GM12878 (cell line): Measurements from ENCODE around the gene PNLDC1. TPM values are rescaled to one million over a fixed set of nuclear protein-coding genes. Genes with fewer than 3 reads are reported as not detected.

ENCODE experiments used
- ESRRA ChIP-seq: IDR thresholded peaks from 2 replicates; pipeline ENCODE4 v1.6.1; 2012; ENCODE audit warnings: mild to moderate bottlenecking, low read length, improper control_type of control experiment
- IRF5 ChIP-seq: fragments of 450-650 bp; IDR thresholded peaks from 2 replicates; pipeline ENCODE4 v1.6.1; 2017; ENCODE audit warnings: borderline replicate concordance
- MXI1 ChIP-seq: fragments of 150-350 bp; IDR thresholded peaks from 2 replicates; pipeline ENCODE4 v1.6.1; 2011; ENCODE audit warnings: low read depth, mild to moderate bottlenecking, inconsistent platforms, low read length, improper control_type of control experiment
- NKRF ChIP-seq: fragments of 450-650 bp; conservative IDR thresholded peaks from 2 replicates; pipeline ENCODE4 v1.6.1; 2017; ENCODE audit warnings: mild to moderate bottlenecking, moderate library complexity
- POLR2A ChIP-seq: IDR thresholded peaks from 2 replicates; pipeline ENCODE4 v1.6.1; 2011; ENCODE audit warnings: low read depth, mild to moderate bottlenecking, low read length
- SMAD5 ChIP-seq: IDR thresholded peaks from 2 replicates; pipeline ENCODE4 v1.6.1; 2016; ENCODE audit warnings: antibody characterized with exemption, low read depth
- TARDBP ChIP-seq: IDR thresholded peaks from 2 replicates; pipeline ENCODE4 v1.6.1; 2016; ENCODE audit warnings: borderline replicate concordance
- polyA plus RNA-seq, 11 experiments: library from polyadenylated mRNA; depleted of rRNA in 4 of 11; unstranded in 6 of 11; stranded (reverse) in 5 of 11; fragments of >200 nt; fragmentation: Nextera tagmentation in 4 of 11; fragmentation: Illumina TruSeq in 1 of 11; extraction: Ambion mirVana in 4 of 11; extraction: Trizol in 1 of 11; gene quantifications; 1 replicate in 1 of 11; 2 replicates in 10 of 11; pipeline versions ENCODE4 v1.2.1 to v1.2.3, GENCODE V29; 2011 to 2016; ENCODE audit warnings: inconsistent platforms in 2 of 11, missing spikeins in 2 of 11, low read depth in 1 of 11
- total RNA-seq, 4 experiments: library from RNA; depleted of rRNA in 3 of 4; stranded (reverse); fragments of >200 nt in 3 of 4; fragmentation: Illumina TruSeq in 1 of 4; extraction: Trizol in 1 of 4; gene quantifications; 2 replicates each; pipeline versions ENCODE4 v1.2.1 to v1.2.3, GENCODE V29; 2013 to 2021
- TF ChIP-seq, protein P1 (sequence below): fragments of 450-650 bp; IDR thresholded peaks from 2 replicates; pipeline ENCODE4 v1.6.1; 2017; ENCODE audit warnings: antibody characterized with exemption, mild to moderate bottlenecking, moderate library complexity
- TF ChIP-seq, protein P2 (sequence below): IDR thresholded peaks from 2 replicates; pipeline ENCODE4 v1.6.1; 2011; ENCODE audit warnings: mild to moderate bottlenecking, low read depth, low read length, moderate library complexity; ENCODE audit not compliant: insufficient replicate concordance
- TF ChIP-seq, protein P3 (sequence below): IDR thresholded peaks from 2 replicates; pipeline ENCODE4 v1.6.1; 2011; ENCODE audit warnings: borderline replicate concordance, low read depth, mild to moderate bottlenecking, moderate library complexity, mixed read lengths, low read length; ENCODE audit not compliant: insufficient read depth; ENCODE audit errors: extremely low read length

The PNLDC1 gene
- total and polyA plus RNA-seq, 10 of the 15 experiments (the other 5 are each of a cell fraction or from before 2014, with no cell fraction given), result 0.06 to 0.25 (median 0.09) TPM; not detected in 2

GRCh38 chr6:159813781-159814180, 13.7 kb downstream of the PNLDC1 start (continued):
- TF ChIP-seq IRF5 (no peak), SMAD5 (no peak), MXI1 (no peak), TARDBP (no peak), ESRRA (no peak), POLR2A (no peak), NKRF (no peak)
- TF ChIP-seq, protein P1, sequence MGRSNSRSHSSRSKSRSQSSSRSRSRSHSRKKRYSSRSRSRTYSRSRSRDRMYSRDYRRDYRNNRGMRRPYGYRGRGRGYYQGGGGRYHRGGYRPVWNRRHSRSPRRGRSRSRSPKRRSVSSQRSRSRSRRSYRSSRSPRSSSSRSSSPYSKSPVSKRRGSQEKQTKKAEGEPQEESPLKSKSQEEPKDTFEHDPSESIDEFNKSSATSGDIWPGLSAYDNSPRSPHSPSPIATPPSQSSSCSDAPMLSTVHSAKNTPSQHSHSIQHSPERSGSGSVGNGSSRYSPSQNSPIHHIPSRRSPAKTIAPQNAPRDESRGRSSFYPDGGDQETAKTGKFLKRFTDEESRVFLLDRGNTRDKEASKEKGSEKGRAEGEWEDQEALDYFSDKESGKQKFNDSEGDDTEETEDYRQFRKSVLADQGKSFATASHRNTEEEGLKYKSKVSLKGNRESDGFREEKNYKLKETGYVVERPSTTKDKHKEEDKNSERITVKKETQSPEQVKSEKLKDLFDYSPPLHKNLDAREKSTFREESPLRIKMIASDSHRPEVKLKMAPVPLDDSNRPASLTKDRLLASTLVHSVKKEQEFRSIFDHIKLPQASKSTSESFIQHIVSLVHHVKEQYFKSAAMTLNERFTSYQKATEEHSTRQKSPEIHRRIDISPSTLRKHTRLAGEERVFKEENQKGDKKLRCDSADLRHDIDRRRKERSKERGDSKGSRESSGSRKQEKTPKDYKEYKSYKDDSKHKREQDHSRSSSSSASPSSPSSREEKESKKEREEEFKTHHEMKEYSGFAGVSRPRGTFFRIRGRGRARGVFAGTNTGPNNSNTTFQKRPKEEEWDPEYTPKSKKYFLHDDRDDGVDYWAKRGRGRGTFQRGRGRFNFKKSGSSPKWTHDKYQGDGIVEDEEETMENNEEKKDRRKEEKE, result no peak
- TF ChIP-seq, protein P2, sequence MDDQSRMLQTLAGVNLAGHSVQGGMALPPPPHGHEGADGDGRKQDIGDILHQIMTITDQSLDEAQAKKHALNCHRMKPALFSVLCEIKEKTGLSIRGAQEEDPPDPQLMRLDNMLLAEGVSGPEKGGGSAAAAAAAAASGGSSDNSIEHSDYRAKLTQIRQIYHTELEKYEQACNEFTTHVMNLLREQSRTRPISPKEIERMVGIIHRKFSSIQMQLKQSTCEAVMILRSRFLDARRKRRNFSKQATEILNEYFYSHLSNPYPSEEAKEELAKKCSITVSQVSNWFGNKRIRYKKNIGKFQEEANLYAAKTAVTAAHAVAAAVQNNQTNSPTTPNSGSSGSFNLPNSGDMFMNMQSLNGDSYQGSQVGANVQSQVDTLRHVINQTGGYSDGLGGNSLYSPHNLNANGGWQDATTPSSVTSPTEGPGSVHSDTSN, result no peak
- TF ChIP-seq, protein P3, sequence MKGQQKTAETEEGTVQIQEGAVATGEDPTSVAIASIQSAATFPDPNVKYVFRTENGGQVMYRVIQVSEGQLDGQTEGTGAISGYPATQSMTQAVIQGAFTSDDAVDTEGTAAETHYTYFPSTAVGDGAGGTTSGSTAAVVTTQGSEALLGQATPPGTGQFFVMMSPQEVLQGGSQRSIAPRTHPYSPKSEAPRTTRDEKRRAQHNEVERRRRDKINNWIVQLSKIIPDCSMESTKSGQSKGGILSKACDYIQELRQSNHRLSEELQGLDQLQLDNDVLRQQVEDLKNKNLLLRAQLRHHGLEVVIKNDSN, result no peak
